ENCODE measurements around the gene RAB3GAP1.
"Not testable (repeated sequence)": the region's sequence is repeated elsewhere in the genome, so short reads cannot be mapped to it uniquely, and the experiment has no call there.

The RAB3GAP1 gene

DNA sequence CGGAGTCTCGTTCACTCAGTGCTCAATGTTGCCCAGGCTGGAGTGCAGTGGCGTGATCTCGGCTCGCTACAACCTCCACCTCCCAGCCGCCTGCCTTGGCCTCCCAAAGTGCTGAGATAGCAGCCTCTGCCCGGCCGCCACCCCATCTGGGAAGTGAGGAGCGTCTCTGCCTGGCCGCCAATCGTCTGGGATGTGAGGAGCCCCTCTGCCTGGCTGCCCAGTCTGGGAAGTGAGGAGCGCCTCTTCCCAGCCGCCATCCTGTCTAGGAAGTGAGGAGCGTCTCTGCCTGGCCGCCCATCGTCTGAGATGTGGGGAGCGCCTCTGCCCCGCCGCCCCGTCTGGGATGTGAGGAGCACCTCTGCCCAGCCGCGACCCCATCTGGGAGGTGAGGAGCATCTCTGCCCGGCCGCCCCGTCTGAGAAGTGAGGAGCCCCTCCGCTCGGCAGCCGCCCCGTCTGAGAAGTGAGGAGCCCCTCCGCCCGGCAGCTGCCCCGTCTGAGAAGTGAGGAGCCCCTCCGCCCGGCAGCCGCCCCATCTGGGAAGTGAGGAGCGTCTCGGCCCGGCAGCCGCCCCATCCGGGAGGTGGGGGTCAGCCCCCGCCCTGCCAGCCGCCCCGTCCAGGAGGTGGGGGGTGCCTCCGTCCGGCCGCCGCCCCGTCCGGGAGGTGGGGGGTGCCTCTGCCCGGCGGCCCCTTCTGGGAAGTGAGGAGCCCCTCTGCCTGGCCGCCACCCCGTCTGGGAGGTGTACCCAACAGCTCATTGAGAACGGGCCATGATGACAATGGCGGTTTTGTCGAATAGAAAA, 53.6 kb downstream of the RAB3GAP1 start:
- not testable (repeated sequence) for DNase-seq (ENCODE audit: low read depth)

DNA sequence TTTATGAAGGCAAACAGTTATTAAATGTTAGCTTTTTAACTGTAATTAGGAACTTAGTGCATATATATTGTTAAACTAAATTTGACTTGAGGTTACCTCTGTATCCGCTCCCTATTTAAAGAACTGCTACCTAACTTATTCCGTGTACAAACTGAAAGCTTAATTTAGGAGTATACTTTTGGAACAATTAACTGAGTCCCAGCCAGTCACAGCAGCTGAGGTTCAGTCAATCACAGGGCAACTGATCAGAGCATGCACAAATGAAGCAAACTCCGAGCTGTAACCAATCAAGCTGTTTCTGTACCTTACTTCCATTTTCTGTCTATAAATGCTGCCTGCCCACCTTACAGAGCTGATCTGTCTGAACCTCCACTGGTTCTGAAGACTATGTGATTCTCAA, 61.2 kb downstream of the RAB3GAP1 start:
- DNase-seq (ENCODE audit: low read depth): no peak

GRCh38 chr2:135119582-135119981, 67.5 kb downstream of the RAB3GAP1 start:
- no peak for DNase-seq (ENCODE audit: low read depth)

GRCh38 chr2:135121016-135121657, 69.0 kb downstream of the RAB3GAP1 start:
- no peak for DNase-seq (ENCODE audit: low read depth)

GRCh38 chr2:135121658-135122039, 69.6 kb downstream of the RAB3GAP1 start:
- DNase-seq (ENCODE audit: low read depth): not testable (repeated sequence)

DNA sequence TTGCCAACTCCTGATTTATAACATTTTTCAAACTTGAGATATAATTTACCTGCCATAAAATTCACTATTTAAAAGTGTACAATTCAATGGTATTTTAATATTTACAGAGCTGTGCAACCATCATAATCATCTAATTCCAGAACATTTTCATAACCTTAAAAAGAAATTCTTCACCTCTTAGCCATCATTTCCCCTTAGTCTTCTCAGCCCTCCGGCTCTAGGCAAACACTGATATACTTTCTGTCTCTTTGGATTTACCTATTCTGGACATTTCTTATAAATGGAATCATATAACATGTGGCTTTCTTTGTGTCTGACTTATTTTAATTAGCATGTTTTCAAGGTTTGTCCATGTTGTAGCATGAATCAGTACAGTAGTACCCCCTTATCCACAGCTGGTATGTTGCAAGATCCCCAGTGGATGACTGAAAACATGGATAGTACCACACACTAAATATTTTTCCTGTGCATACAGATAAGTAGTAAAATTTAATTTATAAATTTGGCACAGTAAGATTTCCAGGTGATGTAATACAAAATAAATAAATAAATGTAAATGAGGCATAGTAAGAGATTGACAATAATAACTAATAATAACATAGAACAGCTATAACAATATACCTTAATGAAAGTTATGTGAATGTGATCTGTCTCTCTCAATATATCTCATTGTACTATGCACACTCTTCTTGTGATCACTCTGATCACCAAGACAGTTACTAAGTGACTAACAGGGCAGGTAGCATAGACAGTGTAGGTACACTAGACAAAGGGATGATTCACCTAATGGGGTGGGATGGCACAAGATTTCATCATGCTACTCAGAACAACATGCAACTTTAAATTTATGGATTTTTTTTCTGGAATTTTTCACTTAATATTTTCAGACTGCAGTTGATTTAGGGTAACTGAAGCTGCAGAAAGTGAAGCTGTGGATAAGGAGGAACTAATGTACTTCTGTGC, 73.1 kb downstream of the RAB3GAP1 start:
- DNase-seq (ENCODE audit: low read depth): no peak

DNA sequence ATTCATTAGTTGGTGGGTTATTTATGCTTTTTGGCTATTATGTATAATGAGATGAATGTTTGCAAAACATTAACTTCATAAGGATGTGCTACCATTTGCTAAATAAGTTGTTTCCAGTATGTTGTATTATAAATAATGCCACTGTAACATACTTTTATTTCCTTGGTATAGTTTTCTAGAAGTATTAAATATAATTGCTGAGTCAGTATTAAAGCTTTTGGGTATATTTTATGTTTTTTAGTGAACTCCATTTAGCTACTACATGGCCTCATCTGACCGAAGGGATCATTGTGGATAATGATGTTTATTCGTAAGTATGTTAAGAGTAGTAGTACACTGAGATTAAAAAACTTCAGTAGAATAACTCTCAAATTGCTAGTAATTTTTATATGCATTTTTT, 73.8 kb downstream of the RAB3GAP1 start:
- DNase-seq (ENCODE audit: low read depth): no peak

DNA sequence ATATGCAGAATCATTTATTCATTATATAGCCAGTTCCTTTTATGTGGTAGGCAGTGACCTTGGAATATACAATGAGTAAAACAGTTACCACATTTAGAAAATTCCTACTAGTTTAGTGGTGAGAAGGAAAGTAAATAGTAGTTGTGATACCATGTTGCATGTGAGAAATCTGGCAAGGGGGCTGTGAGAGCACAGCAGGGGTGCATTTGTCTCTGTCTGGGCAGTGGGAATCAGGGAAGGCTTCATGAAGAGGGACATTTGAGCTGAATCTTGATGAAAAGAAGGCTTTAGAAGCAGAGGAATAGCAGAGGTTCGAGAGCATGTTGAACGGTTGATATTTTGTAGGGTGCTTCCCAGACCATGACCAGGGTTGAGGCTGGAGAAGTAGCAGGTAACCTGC, 78.7 kb downstream of the RAB3GAP1 start:
- DNase-seq (ENCODE audit: low read depth): no peak

GRCh38 chr2:135132314-135132713, 80.2 kb downstream of the RAB3GAP1 start:
- DNase-seq (ENCODE audit: low read depth): no peak

GRCh38 chr2:135140606-135141005, 88.5 kb downstream of the RAB3GAP1 start:
- no peak for DNase-seq (ENCODE audit: low read depth)

DNA sequence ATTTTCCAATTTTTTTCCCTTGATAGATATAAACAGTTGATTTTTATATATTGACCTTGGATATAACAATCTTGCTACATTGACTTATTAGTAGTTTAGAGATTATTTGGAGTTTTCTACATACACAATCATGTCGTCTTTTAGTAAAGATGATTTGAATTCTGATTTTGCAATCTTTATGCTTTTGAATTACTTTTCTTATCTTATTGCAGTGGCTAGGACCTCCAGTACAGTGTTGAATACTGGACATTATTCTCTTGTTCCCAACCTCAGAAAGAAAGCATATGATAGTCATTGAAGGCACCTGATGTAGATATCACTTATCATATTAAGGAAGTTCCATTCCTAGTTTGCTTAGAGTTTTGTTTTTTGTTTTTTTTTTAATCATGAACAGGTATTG, 90.2 kb downstream of the RAB3GAP1 start:
- no peak for DNase-seq (ENCODE audit: low read depth)

GRCh38 chr2:135144343-135144742, 92.3 kb downstream of the RAB3GAP1 start:
- DNase-seq (ENCODE audit: low read depth): no peak

- DNase-seq (ENCODE audit: low read depth): no peak
These were observed 97.2 kb downstream of the RAB3GAP1 start for GRCh38 chr2:135149251-135149650.

- no peak for DNase-seq (ENCODE audit: low read depth)
These were observed 98.6 kb downstream of the RAB3GAP1 start for GRCh38 chr2:135150725-135151124.

GRCh38 chr2:135151615-135152014, 99.5 kb downstream of the RAB3GAP1 start:
- no peak for DNase-seq (ENCODE audit: low read depth)

DNA sequence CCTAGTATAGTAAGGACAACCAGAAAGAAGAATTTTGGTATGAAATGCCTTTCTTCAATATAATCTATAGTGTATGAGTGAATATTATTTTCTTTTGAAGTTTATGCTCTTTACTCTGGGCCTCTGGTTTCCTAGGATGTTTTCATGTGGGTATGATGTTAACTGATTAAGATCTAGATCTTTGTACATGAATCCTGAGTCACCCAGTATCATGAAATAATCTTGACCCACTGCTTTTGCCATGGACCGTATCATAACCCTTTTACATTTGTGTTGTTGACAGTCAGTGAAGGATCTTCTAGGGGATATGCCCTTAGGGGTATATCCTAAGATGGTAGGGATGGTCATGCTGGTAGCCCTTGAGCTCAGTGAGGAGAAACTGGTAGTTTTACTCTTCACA, 100.3 kb downstream of the RAB3GAP1 start:
- no peak for DNase-seq (ENCODE audit: low read depth)

DNA sequence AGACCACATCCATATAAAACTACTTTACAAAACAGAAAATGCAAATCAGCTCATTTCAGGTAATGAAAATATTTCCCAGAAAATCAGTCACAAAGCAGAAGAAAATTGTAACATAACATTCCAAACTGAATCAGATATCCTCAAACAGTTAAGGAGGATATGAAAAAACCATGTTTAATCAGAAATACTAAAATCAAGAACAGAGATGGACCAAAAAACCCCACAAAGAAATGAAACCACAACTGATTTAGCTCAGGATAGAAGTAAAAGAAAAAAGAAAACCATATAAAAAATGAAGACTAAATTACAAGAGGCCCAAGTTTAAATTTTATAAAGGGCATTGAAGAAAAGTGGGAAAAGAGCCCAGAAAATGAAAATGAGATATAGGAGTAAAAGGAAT, 102.9 kb downstream of the RAB3GAP1 start:
- DNase-seq (ENCODE audit: low read depth): no peak

GRCh38 chr2:135157856-135158255, 105.8 kb downstream of the RAB3GAP1 start:
- no peak for DNase-seq (ENCODE audit: low read depth)

- DNase-seq (ENCODE audit: low read depth): no peak
These were observed 107.1 kb downstream of the RAB3GAP1 start for GRCh38 chr2:135159191-135159590.

DNA sequence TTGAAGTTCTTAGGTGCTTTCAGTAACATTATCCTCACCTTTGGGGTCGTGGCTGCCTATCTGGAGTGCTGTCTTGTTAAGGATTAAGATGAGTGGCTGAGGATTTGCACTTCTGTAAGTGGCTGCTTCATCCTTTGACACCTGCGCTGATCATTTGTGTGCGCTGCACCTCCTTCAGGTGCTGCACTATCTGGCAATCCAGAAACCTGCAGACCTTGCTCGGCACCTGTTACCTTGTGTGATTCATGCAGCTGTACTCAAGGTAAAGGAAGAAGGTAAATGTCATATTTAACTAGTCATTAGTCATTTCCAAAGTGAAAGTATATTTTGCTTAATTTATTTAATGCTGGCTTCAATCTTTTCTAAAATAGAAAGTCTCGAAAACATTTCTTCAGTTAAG, 110.3 kb downstream of the RAB3GAP1 start:
- DNase-seq (ENCODE audit: low read depth): no peak

GRCh38 chr2:135162786-135163185, 110.7 kb downstream of the RAB3GAP1 start:
- DNase-seq (ENCODE audit: low read depth): no peak

DNA sequence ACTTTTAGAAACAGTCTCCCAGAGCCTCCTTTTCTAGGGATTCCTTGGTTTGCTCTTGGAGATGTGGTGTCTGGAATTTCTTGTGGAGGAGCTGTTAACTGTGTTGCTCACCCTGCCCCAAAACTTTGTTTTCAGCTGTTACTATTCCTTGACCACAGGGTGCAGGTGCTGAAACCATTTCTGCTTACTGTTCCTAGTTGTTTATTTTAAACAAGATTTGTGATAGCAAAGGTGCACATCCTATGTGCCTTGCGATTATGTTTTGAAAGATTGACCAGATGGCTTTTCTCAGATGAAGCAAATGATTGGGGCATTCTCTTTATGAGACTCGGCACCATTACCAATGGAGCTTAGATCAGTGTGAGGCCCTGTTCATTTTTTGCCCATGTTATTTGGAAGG, 111.2 kb downstream of the RAB3GAP1 start:
- DNase-seq (ENCODE audit: low read depth): no peak

DNA sequence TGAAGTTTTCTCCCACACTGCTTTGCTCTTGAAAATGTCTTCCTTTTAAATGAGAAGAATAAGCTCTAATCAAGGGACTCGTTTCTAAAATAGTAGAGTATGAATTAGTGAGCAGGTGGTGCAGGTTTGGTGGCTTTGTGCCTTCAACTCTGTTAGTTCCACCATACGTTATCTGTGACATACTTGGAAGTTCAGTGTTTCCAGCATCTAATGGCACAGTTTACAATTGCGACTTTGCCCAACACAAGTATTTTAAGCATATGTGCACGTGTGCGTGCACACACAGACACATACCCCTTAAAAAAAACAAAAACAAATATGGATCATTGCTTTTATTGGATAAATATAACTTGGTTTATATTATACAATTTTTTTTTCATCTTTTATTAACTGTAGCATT, 111.8 kb downstream of the RAB3GAP1 start:
- no peak for DNase-seq (ENCODE audit: low read depth)
